Ishikawa (cell line): ENCODE data around the gene DCC.

Experiments used
- CREB1 ChIP-seq: IDR thresholded peaks from 2 replicates; pipeline ENCODE4 v1.6.1; 2012; ENCODE audit warnings: low read depth
- EP300 ChIP-seq: IDR thresholded peaks from 2 replicates; pipeline ENCODE4 v1.6.1; 2012; ENCODE audit warnings: borderline replicate concordance
- NFIC ChIP-seq: IDR thresholded peaks from 2 replicates; pipeline ENCODE4 v1.6.1; 2012
- TAF1 ChIP-seq: IDR thresholded peaks from 2 replicates; pipeline ENCODE4 v1.6.1; 2012; ENCODE audit warnings: low read depth, mild to moderate bottlenecking
- TCF12 ChIP-seq: IDR thresholded peaks from 2 replicates; pipeline ENCODE4 v1.6.1; 2012; ENCODE audit warnings: low read depth
- TEAD4 ChIP-seq: IDR thresholded peaks from 2 replicates; pipeline ENCODE4 v1.6.1; 2012
- YY1 ChIP-seq: IDR thresholded peaks from 2 replicates; pipeline ENCODE4 v1.6.1; 2012; ENCODE audit warnings: low read depth

GRCh38 chr18:53421869-53422268, 1081.9 kb downstream of the DCC start:
- no peak for TF ChIP-seq TCF12
- no peak for TF ChIP-seq TEAD4
- TF ChIP-seq CREB1: no peak
- TF ChIP-seq NFIC: no peak
- TF ChIP-seq EP300: no peak
- no peak for TF ChIP-seq TAF1
- no peak for TF ChIP-seq YY1
